Activated naive CD8-positive, alpha-beta T cell treated with anti-CD3 and anti-CD28 coated beads for 36 hours (primary cell): ENCODE results near the gene C14orf180. TPM values are rescaled to one million over a fixed set of nuclear protein-coding genes. Genes with fewer than 3 reads are reported as not detected.

Source experiments
- DNase-seq: peaks from one replicate; pipeline ENCODE4 v3.0.0; 2021
- H3K27ac Mint-ChIP-seq: one replicate; pipeline ENCODE4 v1.8.0; 2022; ENCODE audit warnings: mild to moderate bottlenecking, moderate library complexity, mixed read lengths
- H3K27me3 Mint-ChIP-seq: one replicate; pipeline ENCODE4 v1.8.0; 2022; ENCODE audit warnings: mild to moderate bottlenecking, mixed read lengths
- H3K36me3 Mint-ChIP-seq: one replicate; pipeline ENCODE4 v1.8.0; 2021; ENCODE audit warnings: mild to moderate bottlenecking, mixed read lengths
- H3K4me1 Mint-ChIP-seq: one replicate; pipeline ENCODE4 v1.8.0; 2021; ENCODE audit warnings: mixed read lengths
- H3K4me3 Mint-ChIP-seq: one replicate; pipeline ENCODE4 v1.8.0; 2022; ENCODE audit warnings: mild to moderate bottlenecking, moderate library complexity, mixed read lengths
- H3K9me3 Mint-ChIP-seq: one replicate; pipeline ENCODE4 v1.8.0; 2022; ENCODE audit warnings: mixed read lengths
- total RNA-seq, 2 experiments: library from RNA; stranded (reverse); gene quantifications; one replicate each; pipeline ENCODE4 v1.2.3, GENCODE V29; 2021

The C14orf180 gene
- total RNA-seq, 2 experiments from 2014 or later, result not detected

- no peaks in the 10 kb centered on the region for H3K27me3 Mint-ChIP-seq
- H3K27ac Mint-ChIP-seq, result no peak overlapping the region
- H3K4me3 Mint-ChIP-seq, result no peak overlapping the region
- no peaks in the 10 kb centered on the region for H3K9me3 Mint-ChIP-seq
- H3K36me3 Mint-ChIP-seq, result no peaks in the 10 kb centered on the region
- H3K4me1 Mint-ChIP-seq, result no peaks in the 10 kb centered on the region
- DNase-seq, result no peak
These were observed 23.9 kb upstream of the C14orf180 start for GRCh38 chr14:104555430-104556255.

- no peak overlapping the region for H3K4me3 Mint-ChIP-seq
- H3K4me1 Mint-ChIP-seq, result no peaks in the 10 kb centered on the region
- no peak overlapping the region for H3K27ac Mint-ChIP-seq
- no peak for DNase-seq
- no peaks in the 10 kb centered on the region for H3K9me3 Mint-ChIP-seq
- H3K27me3 Mint-ChIP-seq, result no peaks in the 10 kb centered on the region
- no peaks in the 10 kb centered on the region for H3K36me3 Mint-ChIP-seq
These were observed 23.1 kb upstream of the C14orf180 start for GRCh38 chr14:104556256-104557021.

GRCh38 chr14:104557086-104557485 lies 22.5 kb upstream of the C14orf180 start:
- Mint-ChIP-seq H3K4me3 (no peak overlapping the region), H3K36me3 (no peaks in the 10 kb centered on the region), H3K4me1 (no peaks in the 10 kb centered on the region), H3K27ac (no peak overlapping the region), H3K9me3 (no peaks in the 10 kb centered on the region), H3K27me3 (no peaks in the 10 kb centered on the region)
- DNase-seq, result no peak

- DNase-seq, result no peak
- no peak overlapping the region for H3K27ac Mint-ChIP-seq
These were observed 21.8 kb upstream of the C14orf180 start for GRCh38 chr14:104557766-104558165.

GRCh38 chr14:104558231-104559027 lies 21.1 kb upstream of the C14orf180 start:
- Mint-ChIP-seq H3K27ac (no peak overlapping the region), H3K27me3 (no peaks in the 10 kb centered on the region), H3K9me3 (no peaks in the 10 kb centered on the region), H3K36me3 (no peaks in the 10 kb centered on the region), H3K4me3 (no peak overlapping the region), H3K4me1 (no peaks in the 10 kb centered on the region)
- DNase-seq, result no peak

More at GRCh38 chr14:104557766-104558165, 21.8 kb upstream of the C14orf180 start:
- no peak overlapping the region for H3K4me3 Mint-ChIP-seq
- H3K36me3 Mint-ChIP-seq, result no peaks in the 10 kb centered on the region
- no peaks in the 10 kb centered on the region for H3K9me3 Mint-ChIP-seq
- H3K27me3 Mint-ChIP-seq, result no peaks in the 10 kb centered on the region
- H3K4me1 Mint-ChIP-seq, result no peaks in the 10 kb centered on the region

- Mint-ChIP-seq H3K27ac (no peak overlapping the region), H3K9me3 (no peaks in the 10 kb centered on the region), H3K4me3 (no peak overlapping the region), H3K27me3 (peaks cover 5% of the 10 kb centered on the region), H3K36me3 (no peaks in the 10 kb centered on the region), H3K4me1 (peaks cover 2% of the 10 kb centered on the region)
- DNase-seq, result no peak
These were observed 20.3 kb upstream of the C14orf180 start for GRCh38 chr14:104559028-104559803.

GRCh38 chr14:104559804-104560585 lies 19.6 kb upstream of the C14orf180 start:
- peaks cover 2% of the 10 kb centered on the region for H3K4me1 Mint-ChIP-seq
- no peak overlapping the region for H3K27ac Mint-ChIP-seq
- peaks cover 11% of the 10 kb centered on the region for H3K27me3 Mint-ChIP-seq
- H3K9me3 Mint-ChIP-seq, result no peaks in the 10 kb centered on the region
- H3K36me3 Mint-ChIP-seq, result no peaks in the 10 kb centered on the region
- no peak for DNase-seq
- no peak overlapping the region for H3K4me3 Mint-ChIP-seq

GRCh38 chr14:104560586-104560945 lies 19.0 kb upstream of the C14orf180 start:
- Mint-ChIP-seq H3K4me3 (no peak overlapping the region), H3K9me3 (no peaks in the 10 kb centered on the region), H3K27ac (no peak overlapping the region), H3K4me1 (peaks cover 2% of the 10 kb centered on the region), H3K27me3 (peaks cover 15% of the 10 kb centered on the region), H3K36me3 (no peaks in the 10 kb centered on the region)
- no peak for DNase-seq

- H3K4me1 Mint-ChIP-seq, result peaks cover 2% of the 10 kb centered on the region
- DNase-seq, result no peak
- no peak overlapping the region for H3K4me3 Mint-ChIP-seq
- H3K9me3 Mint-ChIP-seq, result no peaks in the 10 kb centered on the region
- no peaks in the 10 kb centered on the region for H3K36me3 Mint-ChIP-seq
- H3K27ac Mint-ChIP-seq, result no peak overlapping the region
- peaks cover 18% of the 10 kb centered on the region for H3K27me3 Mint-ChIP-seq
These were observed 18.4 kb upstream of the C14orf180 start for GRCh38 chr14:104561124-104561557.

GRCh38 chr14:104561632-104562495 lies 17.7 kb upstream of the C14orf180 start:
- H3K36me3 Mint-ChIP-seq, result no peaks in the 10 kb centered on the region
- no peak overlapping the region for H3K27ac Mint-ChIP-seq
- peaks cover 2% of the 10 kb centered on the region for H3K4me1 Mint-ChIP-seq

GRCh38 chr14:104562606-104563005 lies 17.0 kb upstream of the C14orf180 start:
- Mint-ChIP-seq H3K4me3 (no peak overlapping the region), H3K27me3 (peaks cover 23% of the 10 kb centered on the region), H3K27ac (no peak overlapping the region), H3K36me3 (no peaks in the 10 kb centered on the region), H3K9me3 (no peaks in the 10 kb centered on the region), H3K4me1 (peaks cover 2% of the 10 kb centered on the region)
- no peak for DNase-seq

More at GRCh38 chr14:104561632-104562495, 17.7 kb upstream of the C14orf180 start:
- no peak overlapping the region for H3K4me3 Mint-ChIP-seq
- no peak for DNase-seq
- no peaks in the 10 kb centered on the region for H3K9me3 Mint-ChIP-seq
- peaks cover 23% of the 10 kb centered on the region for H3K27me3 Mint-ChIP-seq

GRCh38 chr14:104563191-104563741 lies 16.3 kb upstream of the C14orf180 start:
- Mint-ChIP-seq H3K36me3 (no peaks in the 10 kb centered on the region), H3K27me3 (peaks cover 23% of the 10 kb centered on the region), H3K4me1 (peaks cover 2% of the 10 kb centered on the region), H3K9me3 (no peaks in the 10 kb centered on the region), H3K27ac (no peak overlapping the region), H3K4me3 (no peak overlapping the region)
- no peak for DNase-seq
